NCI-H524 treated with DMSO at 0.1 percent for 48 hours (cell line): ENCODE measurements around the gene SH3TC1.

Experiments used
- DNase-seq: peaks from one replicate; lab custom pipeline; 2025; lab: John Stamatoyannopoulos, UW

The SH3TC1 gene

DNA sequence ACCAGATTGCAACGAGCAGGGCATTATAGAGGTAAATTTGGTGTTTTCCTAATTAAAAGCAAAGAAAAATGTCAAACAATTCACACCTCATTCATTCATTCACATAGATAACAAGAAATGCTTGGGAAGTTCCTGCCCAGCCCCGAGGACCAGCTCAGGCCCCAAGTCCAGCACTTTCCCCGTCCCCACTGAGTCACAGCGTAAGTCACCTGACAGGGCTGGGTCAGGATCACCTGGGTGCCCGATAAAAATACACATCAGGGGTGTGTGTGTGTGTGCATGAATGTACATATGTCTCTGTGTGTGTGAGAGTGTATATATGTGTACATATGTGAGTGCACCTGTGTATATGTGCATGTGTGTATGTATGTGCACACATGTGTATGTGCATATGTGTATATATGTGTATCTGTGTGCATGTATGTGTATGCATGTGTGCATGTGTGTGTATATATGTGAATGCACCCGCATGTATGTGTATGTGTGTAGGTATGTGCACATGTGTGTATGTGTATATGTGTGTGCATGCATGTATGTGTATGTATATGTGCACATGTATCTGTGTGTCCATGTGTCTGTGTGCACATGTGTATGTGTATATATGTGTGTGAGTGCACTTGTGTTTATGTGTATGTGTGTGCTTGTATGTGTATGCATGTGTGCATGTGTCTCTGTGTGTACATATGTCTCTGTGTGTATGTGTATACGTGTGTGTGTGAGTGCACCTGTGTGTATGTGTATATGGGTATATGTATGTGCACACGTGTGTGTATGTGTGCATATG is 18.6 kb upstream of the SH3TC1 start:
- DNase-seq, result no peak

DNA sequence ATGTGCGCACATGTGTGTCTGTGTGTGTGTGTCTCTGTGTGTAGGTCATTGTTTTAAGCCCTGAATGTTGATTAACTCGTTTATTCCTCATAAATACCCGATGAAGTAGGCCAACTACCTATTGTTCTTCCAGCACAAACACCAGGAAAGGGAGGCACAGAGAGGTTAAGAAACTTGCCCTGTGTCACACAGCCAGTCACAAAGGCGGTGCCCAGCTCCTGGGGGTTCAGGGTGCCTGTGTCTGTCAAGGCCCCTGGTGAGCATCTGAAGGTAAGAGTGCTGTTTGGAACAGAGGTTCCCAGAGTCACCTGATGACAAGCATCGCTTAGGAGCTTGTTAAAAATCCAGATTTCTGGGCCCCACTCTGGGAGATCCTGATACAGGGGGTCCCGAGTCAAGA is 18.0 kb upstream of the SH3TC1 start:
- no peak for DNase-seq

DNA sequence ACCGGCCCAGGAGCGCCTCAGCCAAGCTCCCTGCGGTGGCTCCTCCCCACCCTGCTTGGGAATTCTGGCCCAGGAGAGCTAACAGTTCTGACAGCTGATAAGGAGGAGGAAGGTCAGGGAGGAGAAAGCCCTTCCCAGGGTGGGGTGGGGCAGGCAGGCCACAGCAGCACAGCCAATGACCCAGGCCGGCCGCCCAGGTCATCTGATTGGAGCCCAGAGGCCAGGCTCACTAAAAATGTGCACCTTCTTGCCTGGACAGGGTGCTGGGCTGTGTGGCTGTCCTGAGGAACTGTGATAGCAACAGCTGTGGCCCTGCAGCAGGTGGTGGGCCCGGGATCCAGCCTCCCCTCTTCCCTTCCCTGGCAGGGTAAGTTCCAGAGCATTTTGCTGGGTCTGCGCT is 17.2 kb upstream of the SH3TC1 start:
- no peak for DNase-seq

DNA sequence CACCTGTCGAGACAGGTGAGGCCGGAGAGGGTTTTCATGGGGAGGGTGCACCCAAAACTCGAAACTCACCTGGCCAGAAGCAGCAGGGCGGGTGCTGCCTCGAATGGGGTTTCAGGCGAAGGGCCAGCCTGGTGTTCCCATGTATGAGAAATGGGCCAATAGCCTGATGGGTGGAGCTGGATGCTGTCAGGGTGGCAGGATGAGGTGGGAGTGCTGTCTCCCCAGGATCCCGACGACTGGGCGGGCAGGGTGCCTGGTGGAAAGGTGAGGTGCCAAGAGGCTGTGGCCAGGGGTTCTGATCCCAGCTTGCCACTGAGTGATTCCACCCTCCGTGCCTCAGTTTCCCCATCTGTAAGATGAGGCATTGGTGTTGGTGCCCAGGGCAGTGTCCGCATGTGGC is 16.8 kb upstream of the SH3TC1 start:
- no peak for DNase-seq

DNA sequence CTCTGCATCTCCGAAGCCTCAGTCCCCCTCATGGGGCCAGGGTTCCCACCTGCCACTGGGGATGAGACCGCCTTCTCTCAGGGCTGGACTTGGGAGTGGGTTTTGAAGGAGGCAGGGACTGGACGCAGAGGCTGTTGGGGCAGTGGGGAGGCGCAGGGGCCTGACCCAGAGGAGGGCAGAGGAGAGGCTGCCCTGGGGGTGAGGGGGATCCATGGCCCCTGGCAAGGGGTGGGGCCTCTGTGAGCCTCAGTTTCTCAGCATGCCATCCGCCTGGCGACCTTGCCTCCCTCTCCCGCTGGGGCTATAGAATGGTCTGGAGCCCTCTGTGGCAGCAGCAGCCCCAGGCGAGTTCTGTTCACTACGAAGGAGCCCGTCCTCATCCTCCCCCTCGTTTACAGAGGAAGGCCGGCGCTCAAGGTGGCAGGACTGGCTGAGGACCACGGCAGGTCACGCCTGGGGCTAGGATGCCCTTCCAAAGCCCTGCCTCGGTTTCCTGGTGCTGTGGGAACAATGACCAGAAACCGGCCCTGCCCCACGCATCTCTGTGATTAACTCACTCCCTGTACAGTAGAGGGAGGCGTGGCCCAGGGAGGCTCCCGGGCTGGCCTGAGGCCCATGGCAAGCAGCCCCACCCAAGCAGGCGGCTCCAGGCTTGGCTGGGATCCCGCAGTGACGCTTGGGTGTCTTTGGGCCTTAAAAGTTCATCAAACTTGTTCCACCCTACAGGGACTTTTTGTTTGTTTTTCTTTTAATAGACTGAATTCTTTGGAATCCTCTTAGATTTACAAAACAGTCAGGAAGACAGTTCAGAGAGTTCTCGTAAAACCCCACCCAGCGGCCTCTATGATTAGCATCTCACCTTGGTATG is 16.0 kb upstream of the SH3TC1 start:
- DNase-seq, result no peak

DNA sequence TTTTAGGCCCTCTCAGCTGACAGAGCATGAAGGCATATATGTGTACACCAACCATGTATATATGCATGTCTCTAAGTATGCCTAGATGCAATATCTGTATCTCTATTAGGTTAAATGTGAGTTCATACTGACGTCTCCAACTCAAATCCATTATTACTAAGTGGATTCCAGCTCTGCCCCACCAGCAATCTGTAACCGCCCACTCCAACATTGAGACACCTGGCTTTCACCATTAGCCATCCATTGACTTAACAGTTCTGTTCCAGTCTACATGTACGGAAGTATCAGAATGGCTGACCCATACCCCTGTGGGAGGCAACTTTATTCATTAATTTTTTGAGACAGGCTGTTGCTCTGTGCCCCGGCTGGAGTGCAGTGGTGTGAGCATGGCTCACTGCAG is 15.0 kb upstream of the SH3TC1 start:
- no peak for DNase-seq

DNA sequence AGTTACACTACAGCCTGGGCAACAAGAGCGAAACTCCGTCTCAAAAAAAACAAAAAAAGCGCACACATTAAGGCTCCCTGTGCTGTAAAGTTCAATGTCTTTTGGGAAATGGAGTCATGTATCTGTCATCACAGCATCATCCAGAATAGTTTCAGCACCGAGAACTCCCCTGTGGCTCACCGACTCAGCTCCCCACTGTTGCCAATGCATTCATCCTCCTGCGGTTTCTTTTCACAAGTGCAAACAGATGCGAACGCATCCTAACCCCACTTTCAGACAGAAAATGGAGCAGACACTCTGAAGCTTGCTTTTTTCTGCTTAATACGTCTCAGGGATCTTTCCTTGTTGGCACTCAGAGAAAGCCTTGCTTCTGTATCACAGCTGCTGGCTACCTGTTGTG is 13.8 kb upstream of the SH3TC1 start:
- no peak for DNase-seq

DNA sequence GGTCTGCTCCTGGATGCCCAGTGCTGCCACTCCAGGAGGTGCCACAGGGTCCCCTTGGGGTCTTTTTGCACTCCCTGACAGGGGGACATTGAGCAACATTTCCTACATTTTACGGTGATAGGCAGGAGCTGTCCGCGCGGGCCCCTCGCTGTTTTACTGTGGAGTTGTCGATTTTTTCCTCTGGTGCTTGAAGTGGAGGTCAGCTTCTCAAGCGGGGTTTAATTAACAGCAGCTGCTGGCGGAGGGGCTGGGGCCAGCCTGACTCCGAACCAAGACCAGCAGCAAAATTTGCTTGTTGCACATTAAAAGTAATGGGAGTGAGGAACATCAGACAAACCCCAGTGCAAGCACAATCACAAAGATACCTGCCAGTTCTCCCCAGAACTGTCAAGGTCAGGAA is 13.2 kb upstream of the SH3TC1 start:
- DNase-seq, result no peak

DNA sequence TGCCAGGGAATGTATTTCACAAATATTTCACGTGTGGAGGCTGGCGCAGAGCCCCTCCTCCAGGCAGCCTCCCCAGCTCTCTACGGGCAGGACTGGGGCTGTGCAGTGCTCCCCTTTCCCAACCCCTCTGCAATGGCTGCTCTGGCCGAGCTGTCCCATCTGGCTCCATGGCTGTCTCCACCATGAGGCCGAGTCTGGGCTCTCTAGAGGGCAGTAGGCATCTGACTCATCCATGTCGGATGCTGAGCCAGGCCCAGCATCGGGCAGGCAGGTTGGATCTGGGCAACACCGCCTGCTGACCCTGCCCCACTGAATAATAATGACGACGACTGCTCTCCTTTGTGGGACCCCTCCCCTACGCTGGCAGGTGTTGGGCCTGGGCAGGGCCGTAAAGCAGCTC is 11.0 kb upstream of the SH3TC1 start:
- no peak for DNase-seq

DNA sequence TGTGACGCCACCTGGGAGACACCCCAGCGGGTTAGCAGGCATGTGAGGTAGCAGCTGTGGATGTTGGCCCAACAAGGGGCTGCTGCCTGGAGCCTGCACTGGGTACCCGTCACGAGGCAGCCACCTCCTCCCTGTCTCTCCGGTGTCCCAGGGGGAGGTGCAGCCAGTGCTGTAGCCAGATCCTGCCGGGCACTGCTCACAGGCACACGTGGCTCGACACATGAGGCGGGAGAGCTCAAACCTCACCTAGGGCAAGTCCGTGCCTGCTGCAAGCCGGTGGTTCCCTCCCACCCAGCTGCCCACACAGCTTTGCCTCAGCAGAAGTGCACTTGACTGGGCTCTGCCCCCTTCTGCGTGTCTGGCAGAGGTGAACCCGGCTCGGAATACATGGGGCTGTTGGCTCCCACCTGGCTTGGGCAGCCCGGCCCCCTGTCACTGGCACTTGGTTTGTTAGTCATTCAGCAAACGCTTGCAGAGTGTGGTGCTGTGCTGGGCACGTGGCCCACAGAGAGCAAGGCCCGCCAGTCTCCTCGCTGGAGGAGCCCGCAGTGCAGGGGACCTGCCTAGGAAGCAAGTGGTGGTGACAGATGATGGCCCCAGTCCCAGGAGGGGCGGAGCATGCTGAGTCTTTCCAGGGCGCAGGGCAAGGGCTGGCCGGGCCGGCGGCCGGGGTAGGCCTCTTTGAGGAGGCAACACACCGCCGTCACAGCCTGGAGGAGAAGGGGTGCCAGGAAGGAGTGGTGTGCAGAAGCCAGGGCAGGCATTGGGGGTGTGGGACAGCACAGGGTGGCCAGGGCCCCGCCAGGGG is 10.1 kb upstream of the SH3TC1 start:
- DNase-seq, result peak; percentile 95

DNA sequence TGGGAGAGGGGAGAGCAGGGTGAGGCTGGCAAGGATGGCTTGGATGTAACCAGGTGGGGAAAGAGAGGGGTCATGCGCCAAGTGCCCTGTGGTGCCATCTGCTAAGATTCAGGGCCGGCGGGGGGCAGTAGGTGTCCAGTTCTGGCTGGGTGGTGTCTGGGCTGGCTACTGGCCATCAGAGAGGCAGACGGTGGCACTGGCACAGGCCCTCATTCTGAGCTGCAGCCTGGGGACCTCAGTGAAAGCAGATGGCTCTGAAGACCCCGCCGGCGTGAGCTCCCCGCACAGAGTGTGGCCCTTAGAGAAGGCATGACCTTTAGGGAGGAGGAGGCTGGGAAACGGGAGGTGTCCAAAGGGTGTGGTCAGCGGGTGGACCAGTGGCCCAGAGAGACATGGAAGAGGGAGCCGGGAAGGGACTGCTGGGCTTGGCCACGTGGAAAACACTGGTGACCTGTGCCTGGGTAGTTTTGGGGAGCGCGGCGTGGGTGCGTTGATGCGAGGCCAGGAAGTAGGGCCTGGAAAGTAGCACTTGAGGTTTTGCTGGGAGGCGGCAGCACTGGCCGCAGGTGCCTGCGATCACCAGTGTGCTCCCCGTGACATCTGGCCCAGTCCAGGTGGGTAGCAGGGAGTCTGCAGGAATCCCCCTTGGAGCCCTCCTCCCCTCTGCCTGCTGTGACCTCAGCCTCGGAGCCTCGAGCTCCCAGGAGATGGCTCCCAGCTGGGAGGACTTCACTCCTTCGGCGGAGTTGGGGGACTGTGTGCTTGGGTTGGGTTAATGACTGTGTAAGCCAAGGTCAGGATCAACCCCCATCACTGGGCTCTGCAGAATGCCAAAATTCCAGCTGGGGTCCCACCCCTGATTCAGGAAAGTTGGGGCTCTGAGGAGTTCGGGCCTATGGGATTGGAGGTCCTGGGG is 9.3 kb upstream of the SH3TC1 start:
- DNase-seq, result no peak

DNA sequence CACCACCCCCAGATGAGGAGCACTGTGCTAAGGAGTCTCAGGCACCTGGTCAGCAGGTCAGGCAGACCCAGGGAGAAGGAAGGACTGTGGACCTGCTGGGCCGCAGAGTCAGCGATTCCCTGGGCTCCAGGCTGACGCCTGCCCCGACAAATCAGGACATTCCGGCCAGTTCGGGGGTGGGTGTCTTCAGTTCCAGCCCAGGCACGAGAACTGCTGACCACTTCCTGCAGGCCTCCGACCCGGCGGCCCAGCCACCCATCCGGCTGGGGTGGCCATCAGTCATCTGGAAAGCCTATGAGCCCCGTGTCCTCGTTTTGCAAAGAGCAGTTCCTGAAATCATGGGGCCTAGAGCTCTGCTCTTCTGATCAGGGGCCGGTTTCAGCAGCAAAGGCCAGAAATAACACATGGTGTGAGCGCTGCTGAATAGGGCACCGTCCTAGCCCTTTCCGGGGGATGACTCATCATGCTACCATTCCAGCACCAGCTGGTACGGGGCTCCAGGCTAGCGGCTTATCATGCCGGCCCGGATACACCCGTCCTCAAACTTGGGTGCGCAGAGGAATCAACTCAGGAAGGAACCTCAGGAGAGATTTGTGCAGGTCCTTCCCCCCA is 7.8 kb upstream of the SH3TC1 start:
- DNase-seq, result no peak

DNA sequence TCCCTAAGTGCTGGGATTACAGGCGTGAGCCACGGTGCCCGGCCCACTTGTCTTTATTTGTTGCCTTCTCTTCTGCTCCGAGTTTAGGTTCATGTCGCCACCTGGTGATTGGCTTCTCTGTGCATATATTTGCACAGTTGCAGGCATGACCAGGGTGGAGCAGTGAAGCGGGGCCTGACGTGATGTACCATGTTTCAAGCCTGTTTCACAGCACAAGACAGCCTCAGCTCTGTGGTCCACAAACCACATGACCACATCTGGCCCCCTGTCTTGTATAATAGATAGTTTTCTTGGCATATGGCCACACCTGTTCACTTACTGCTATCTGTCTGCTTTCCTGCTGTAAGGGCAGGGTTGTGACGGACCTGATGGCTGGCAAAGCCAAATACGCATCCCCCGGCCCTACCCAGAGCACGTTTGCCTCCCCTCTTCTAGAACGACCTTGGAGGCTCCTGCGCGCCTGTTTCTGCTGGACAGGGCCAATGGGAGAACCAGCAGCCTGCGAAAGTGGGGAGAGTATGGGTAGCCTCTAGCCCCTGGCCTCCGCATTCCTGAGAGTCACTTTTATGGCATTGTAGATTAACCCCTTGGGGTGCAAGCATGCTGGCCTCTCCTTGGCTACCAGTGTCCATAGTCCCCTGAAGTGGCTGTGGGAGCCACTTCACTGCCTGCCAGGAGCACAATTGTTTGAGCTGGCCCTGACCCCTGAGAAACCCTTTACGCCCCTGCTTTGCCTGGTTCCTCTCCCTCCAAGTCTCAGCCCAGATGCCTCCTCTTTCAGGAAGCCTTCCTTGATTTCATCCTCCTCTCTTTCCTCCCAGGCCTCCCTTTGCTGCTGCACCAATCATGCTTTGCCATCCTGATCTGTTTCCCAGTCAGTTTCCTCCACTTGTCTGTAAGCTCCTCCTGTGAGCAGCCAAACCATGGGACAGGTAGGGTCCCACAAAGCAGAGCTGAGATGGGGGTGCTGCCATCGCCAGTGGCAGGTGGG is 6.0 kb upstream of the SH3TC1 start:
- peak; percentile 20 for DNase-seq

DNA sequence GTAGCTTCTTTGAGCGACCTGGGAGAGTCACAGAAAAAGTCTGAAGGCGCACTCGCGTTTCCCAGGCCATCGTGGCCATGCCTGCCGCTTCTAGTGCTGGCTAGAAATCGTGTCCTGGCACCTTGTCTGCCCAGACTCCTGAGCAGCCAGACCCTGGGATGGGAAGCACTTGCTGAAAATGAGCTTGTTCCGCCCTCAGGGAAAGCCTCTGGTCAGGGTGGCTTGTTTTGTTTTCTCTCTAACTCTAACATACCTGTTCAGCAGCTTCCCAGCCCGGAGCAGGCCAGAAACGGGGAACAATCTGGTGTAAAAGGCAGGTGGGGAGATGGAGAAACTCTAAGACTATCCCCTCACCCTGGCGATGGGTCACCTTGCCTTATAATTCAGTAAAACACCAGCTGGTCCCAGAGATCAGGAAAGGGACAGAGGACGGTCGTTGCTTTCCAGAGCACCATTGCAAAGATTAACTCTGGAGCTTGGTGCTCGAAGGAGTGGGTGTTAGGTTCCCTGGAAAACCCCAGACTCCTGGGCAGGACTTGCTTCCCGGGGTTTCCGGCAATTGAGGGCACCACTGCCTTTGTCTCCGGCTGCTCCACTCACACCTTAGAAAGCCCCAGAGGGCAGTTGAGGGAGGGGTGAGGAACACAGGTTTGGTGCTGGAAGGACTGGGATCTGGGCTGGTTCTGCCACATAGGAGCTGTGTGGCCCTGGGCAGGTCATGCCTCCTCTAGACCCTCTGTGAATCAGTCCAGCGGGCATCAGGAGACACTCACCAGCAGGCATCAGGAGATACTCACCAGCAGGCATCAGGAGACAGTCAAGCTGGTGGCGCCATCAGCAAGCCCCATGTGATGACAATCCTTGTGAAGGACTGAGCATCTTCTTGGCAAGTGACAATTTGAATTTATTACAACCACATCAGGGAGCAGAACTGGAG is 4.5 kb upstream of the SH3TC1 start:
- no peak for DNase-seq

DNA sequence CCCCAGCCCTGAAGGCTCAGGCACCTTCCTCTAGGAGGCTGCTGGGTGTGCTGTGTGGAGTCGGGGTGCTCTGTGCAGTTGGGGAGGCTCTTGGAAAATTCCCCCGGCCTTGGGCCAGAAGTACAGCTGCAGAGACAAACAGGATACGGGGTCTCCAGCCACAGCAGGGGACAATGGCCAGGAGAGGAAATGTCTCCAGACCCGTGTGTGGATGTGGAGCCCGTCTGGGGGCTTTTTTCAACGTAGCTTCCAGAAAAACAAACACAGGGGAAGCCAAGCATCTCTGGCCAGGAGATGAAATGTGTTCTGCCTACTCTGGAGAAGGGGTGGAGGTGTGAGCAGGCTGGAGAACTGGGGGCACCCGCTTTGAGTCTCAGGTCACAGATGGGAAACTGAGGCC is 3.7 kb upstream of the SH3TC1 start:
- DNase-seq, result no peak

DNA sequence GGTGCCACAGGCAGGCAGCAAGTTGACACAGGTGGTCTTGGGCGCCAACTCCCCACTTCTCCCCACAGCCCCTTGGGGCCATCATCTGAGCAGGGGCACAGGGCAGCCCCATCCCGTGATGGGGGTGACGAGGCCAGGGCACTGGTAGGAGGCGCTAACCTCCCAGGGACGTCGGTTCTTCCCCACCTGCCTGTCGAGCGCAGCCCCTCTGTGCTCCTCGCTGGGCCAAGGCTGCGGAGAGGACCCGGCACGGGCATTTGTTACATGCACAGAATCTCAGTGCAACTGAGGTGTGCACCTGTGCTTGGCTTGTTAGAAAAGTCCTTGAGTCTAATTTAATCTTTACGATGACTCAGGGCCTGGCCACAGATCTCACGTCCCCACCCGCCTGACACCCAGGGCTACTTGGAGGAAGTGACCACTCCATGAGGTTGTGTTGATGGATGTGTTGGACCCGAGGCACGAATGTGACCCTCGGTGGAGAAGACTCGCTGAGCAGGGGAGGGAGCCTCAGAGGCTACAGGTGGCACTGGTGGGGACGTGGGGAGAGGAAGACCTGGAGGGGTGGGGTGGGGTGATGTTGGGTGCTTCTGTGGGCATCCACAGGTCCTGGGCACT is 3.1 kb upstream of the SH3TC1 start:
- no peak for DNase-seq

DNA sequence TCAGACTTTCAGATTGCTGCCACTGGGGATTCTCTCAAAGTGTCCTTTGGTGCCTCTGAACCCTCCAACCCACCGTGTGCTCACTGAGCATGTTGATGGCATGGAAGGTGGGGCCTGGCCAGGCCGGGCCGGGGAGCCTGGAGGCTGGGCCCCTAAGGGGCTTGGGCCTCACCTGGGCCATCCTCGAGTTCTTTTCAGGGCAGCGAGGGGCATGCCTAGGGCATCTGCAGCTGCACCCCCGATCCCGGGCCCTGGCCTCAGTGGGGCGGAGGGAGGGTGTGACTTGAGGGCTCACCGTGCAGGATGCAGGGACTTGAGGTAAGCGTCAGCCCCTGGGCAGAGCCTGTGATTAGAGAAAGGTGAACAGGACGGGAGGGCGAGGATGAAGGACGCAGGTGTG is 1.6 kb upstream of the SH3TC1 start:
- no peak for DNase-seq

DNA sequence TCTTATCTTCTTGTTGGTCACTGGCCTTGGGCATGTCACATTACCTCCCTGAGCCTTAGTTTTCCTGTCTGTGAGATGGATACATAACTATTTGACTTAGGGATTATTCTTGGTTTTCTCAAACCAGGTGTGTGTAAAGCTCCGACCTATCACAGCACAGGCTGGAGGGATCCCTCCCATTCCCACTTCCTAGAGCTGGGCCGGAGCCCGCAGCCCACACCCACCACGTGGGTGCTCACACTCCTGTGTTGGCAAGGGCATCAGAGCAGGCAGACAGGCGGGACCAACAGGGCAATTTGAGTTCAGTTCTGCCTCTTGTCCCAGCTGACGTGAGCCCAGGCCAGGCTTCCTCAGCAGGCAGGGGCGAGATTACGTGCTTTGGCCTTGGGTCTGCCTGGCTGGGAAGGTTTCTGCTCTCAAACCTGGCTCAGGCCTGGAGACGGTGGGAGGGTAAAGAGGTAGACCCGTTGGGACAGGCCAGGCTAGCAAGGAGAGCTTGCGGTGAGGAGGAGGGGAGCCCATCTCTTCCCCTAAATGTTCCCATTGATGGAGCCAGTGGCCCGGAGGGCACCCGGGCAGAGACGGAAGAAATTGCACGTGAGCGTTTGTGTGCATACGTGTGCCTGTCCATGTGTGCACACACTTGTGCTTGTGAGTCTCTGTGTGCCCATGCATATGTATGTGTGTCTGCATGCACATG is 734 bp upstream of the SH3TC1 start:
- DNase-seq, result no peak
